ENCODE measurements around the gene ABCA4. TPM values are rescaled to one million over a fixed set of nuclear protein-coding genes. Genes with fewer than 3 reads are reported as not detected.

ABCA4 gene
- total and polyA plus RNA-seq, 2 of the 8 experiments (the other 6 are each of a cell fraction or from before 2014, with no cell fraction given), result 0.06 TPM; not detected in 1

DNA sequence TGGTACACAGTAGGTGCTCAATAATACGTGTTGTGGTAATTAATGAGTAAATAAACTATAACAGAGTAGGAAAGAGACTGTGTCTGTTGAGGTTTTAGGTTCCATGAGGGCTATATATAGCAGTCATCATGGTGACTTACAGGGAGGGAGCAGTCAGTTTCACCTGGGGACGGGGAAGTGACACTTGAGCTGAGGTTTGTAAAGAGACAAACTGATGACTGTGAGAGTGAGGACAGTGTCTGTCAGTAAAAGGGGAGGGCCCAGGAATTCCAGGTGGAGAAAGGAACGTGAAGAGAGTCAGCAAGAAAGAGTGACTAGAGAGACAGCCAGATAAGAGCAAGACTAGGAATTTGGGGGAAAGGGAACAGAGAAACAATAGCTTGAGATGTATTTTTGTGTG lies 30.2 kb downstream of the ABCA4 start (continued):
- TF ChIP-seq, protein P1, sequence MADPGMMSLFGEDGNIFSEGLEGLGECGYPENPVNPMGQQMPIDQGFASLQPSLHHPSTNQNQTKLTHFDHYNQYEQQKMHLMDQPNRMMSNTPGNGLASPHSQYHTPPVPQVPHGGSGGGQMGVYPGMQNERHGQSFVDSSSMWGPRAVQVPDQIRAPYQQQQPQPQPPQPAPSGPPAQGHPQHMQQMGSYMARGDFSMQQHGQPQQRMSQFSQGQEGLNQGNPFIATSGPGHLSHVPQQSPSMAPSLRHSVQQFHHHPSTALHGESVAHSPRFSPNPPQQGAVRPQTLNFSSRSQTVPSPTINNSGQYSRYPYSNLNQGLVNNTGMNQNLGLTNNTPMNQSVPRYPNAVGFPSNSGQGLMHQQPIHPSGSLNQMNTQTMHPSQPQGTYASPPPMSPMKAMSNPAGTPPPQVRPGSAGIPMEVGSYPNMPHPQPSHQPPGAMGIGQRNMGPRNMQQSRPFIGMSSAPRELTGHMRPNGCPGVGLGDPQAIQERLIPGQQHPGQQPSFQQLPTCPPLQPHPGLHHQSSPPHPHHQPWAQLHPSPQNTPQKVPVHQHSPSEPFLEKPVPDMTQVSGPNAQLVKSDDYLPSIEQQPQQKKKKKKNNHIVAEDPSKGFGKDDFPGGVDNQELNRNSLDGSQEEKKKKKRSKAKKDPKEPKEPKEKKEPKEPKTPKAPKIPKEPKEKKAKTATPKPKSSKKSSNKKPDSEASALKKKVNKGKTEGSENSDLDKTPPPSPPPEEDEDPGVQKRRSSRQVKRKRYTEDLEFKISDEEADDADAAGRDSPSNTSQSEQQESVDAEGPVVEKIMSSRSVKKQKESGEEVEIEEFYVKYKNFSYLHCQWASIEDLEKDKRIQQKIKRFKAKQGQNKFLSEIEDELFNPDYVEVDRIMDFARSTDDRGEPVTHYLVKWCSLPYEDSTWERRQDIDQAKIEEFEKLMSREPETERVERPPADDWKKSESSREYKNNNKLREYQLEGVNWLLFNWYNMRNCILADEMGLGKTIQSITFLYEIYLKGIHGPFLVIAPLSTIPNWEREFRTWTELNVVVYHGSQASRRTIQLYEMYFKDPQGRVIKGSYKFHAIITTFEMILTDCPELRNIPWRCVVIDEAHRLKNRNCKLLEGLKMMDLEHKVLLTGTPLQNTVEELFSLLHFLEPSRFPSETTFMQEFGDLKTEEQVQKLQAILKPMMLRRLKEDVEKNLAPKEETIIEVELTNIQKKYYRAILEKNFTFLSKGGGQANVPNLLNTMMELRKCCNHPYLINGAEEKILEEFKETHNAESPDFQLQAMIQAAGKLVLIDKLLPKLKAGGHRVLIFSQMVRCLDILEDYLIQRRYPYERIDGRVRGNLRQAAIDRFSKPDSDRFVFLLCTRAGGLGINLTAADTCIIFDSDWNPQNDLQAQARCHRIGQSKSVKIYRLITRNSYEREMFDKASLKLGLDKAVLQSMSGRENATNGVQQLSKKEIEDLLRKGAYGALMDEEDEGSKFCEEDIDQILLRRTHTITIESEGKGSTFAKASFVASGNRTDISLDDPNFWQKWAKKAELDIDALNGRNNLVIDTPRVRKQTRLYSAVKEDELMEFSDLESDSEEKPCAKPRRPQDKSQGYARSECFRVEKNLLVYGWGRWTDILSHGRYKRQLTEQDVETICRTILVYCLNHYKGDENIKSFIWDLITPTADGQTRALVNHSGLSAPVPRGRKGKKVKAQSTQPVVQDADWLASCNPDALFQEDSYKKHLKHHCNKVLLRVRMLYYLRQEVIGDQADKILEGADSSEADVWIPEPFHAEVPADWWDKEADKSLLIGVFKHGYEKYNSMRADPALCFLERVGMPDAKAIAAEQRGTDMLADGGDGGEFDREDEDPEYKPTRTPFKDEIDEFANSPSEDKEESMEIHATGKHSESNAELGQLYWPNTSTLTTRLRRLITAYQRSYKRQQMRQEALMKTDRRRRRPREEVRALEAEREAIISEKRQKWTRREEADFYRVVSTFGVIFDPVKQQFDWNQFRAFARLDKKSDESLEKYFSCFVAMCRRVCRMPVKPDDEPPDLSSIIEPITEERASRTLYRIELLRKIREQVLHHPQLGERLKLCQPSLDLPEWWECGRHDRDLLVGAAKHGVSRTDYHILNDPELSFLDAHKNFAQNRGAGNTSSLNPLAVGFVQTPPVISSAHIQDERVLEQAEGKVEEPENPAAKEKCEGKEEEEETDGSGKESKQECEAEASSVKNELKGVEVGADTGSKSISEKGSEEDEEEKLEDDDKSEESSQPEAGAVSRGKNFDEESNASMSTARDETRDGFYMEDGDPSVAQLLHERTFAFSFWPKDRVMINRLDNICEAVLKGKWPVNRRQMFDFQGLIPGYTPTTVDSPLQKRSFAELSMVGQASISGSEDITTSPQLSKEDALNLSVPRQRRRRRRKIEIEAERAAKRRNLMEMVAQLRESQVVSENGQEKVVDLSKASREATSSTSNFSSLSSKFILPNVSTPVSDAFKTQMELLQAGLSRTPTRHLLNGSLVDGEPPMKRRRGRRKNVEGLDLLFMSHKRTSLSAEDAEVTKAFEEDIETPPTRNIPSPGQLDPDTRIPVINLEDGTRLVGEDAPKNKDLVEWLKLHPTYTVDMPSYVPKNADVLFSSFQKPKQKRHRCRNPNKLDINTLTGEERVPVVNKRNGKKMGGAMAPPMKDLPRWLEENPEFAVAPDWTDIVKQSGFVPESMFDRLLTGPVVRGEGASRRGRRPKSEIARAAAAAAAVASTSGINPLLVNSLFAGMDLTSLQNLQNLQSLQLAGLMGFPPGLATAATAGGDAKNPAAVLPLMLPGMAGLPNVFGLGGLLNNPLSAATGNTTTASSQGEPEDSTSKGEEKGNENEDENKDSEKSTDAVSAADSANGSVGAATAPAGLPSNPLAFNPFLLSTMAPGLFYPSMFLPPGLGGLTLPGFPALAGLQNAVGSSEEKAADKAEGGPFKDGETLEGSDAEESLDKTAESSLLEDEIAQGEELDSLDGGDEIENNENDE (IDR thresholded peaks at IDR 0.05; ENCODE audit: insufficient replicate concordance, low read length), result no peak
- TF ChIP-seq GTF2F1 (IDR thresholded peaks at IDR 0.05; ENCODE audit: borderline replicate concordance, low read depth, low read length), result no peak
- no peak for TF ChIP-seq EP300 (IDR thresholded peaks at IDR 0.05; ENCODE audit: borderline replicate concordance in 1 of 2, low read depth in 2 of 2, low read length in 2 of 2)
- no peak for TF ChIP-seq BCL11A (IDR thresholded peaks at IDR 0.05; ENCODE audit: low read depth in 2 of 2, low read length in 2 of 2)
- TF ChIP-seq CBX8 (IDR thresholded peaks at IDR 0.05; ENCODE audit: borderline replicate concordance, low read depth, low read length), result no peak
- no peak for TF ChIP-seq RAD21 (IDR thresholded peaks at IDR 0.05 in 1 of 2, conservative IDR thresholded peaks at IDR 0.05 in 1 of 2; ENCODE audit: low read depth in 2 of 2, low read length in 2 of 2)
- TF ChIP-seq, protein P2, sequence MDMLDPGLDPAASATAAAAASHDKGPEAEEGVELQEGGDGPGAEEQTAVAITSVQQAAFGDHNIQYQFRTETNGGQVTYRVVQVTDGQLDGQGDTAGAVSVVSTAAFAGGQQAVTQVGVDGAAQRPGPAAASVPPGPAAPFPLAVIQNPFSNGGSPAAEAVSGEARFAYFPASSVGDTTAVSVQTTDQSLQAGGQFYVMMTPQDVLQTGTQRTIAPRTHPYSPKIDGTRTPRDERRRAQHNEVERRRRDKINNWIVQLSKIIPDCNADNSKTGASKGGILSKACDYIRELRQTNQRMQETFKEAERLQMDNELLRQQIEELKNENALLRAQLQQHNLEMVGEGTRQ (IDR thresholded peaks at IDR 0.05; ENCODE audit: low read length), result no peak
